IPS-20b (cell line): Measurements from ENCODE around the gene TGFBRAP1.

Experiments used
- H3K27ac ChIP-seq: one replicate; pipeline ENCODE4 v1.5.1; 2013; ENCODE audit warnings: low read length
- H3K27me3 ChIP-seq: 2 replicates; pipeline ENCODE4 v1.6.1; 2013; ENCODE audit warnings: mild to moderate bottlenecking, low read length, inconsistent platforms; ENCODE audit not compliant: insufficient read depth
- H3K36me3 ChIP-seq: 2 replicates; pipeline ENCODE4 v1.6.1; 2013; ENCODE audit warnings: low read depth, mild to moderate bottlenecking, inconsistent platforms, low read length, moderate library complexity; ENCODE audit not compliant: insufficient read depth
- H3K4me1 ChIP-seq: 2 replicates; pipeline ENCODE4 v1.6.1; 2013; ENCODE audit warnings: mild to moderate bottlenecking, control low read depth, inconsistent platforms, low read length, moderate library complexity; ENCODE audit not compliant: insufficient read depth
- H3K4me3 ChIP-seq: 2 replicates; pipeline ENCODE4 v1.5.1; 2013; ENCODE audit warnings: mild to moderate bottlenecking, low read length, inconsistent platforms
- H3K9ac ChIP-seq: 2 replicates; pipeline ENCODE4 v1.6.1; 2013; ENCODE audit warnings: low read depth, mild to moderate bottlenecking, inconsistent platforms, low read length, moderate library complexity
- H3K9me3 ChIP-seq: 2 replicates; pipeline ENCODE4 v1.6.1; 2013; ENCODE audit warnings: mild to moderate bottlenecking, low read depth, low read length, inconsistent platforms; ENCODE audit not compliant: insufficient read depth

TGFBRAP1 gene

DNA sequence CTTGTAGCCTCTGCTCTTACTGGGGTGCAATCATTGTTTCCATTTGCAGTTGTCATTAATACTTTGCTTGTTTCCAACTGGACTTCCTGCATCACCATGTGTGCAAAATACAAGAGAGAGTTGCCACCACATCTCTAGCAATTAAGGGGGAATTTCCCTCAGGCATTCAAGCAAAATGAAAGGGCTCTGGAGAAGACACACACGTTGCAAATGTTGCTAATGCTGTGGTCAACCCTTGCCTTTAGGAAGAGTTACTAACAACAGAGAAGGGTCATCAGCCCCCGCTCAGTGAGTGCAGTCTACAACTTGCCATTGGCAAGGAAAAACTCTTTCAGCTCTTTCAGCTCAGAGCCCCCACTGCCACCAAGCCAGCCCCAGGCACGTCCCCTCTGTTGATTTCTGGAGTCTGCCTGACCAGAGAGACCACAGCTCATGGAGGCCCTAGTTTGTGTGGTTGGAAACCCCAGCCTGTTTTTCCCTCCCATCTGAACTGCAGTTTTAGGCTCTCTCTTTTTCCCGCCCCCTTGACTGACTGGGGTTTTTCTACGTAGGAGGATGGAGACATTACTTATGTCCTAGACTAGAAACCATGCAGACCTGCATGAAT, 113.8 kb downstream of the TGFBRAP1 start:
- H3K4me1 ChIP-seq = no peaks in the 10 kb centered on the region
- no peaks in the 10 kb centered on the region for H3K27me3 ChIP-seq
- no peaks in the 10 kb centered on the region for H3K36me3 ChIP-seq
- no peak overlapping the region for H3K27ac ChIP-seq
- H3K4me3 ChIP-seq = no peak overlapping the region
- no peaks in the 10 kb centered on the region for H3K9me3 ChIP-seq
- H3K9ac ChIP-seq = no peak overlapping the region
